ENCODE measurements around the gene SBNO2. TPM values are rescaled to one million over a fixed set of nuclear protein-coding genes. Genes with fewer than 3 reads are reported as not detected.

Gene SBNO2
- polyA plus RNA-seq, 1 of the 3 experiments (the other 2 are of a cell fraction), result 18.3 TPM

GRCh38 chr19:1138121-1138520, 35.9 kb downstream of the SBNO2 start:
- TF ChIP-seq REST (IDR thresholded peaks at IDR 0.05; ENCODE audit: low read depth, low read length) (no peak), FOXJ3 (CRISPR knock-in tag; IDR thresholded peaks at IDR 0.05) (no peak), RAD21 (IDR thresholded peaks at IDR 0.05; ENCODE audit: low read length) (no peak), GATA2 (CRISPR knock-in tag; IDR thresholded peaks at IDR 0.05) (no peak), PBX3 (IDR thresholded peaks at IDR 0.05) (no peak), MEF2A (IDR thresholded peaks at IDR 0.05; ENCODE audit: borderline replicate concordance, low read depth) (no peak), USF1 (IDR thresholded peaks at IDR 0.05; ENCODE audit: borderline replicate concordance, low read depth) (no peak), CTCF (IDR thresholded peaks at IDR 0.05) (no peak), TCF12 (IDR thresholded peaks at IDR 0.05) (no peak), USF2 (IDR thresholded peaks at IDR 0.05; ENCODE audit: borderline replicate concordance, low read depth, low read length) (no peak), EP300 (IDR thresholded peaks at IDR 0.05; ENCODE audit: borderline replicate concordance in 1 of 2, low read depth in 1 of 2, low read length in 1 of 2) (no peak), SMC3 (IDR thresholded peaks at IDR 0.05; ENCODE audit: low read depth, low read length) (no peak), POLR2AphosphoS5 (IDR thresholded peaks at IDR 0.05; ENCODE audit: low read depth, low read length) (no peak), RXRA (IDR thresholded peaks at IDR 0.05; ENCODE audit: borderline replicate concordance, low read depth) (no peak), RFX5 (IDR thresholded peaks at IDR 0.05; ENCODE audit: low read length) (no peak), JUND (IDR thresholded peaks at IDR 0.05) (no peak), CHD2 (IDR thresholded peaks at IDR 0.05; ENCODE audit: low read length, partially characterized antibody) (no peak), RCOR1 (IDR thresholded peaks at IDR 0.05; ENCODE audit: low read length) (no peak)
- peaks cover 13% of the 10 kb centered on the region for H3K79me2 ChIP-seq (ENCODE audit: insufficient read depth)

More at GRCh38 chr19:1138121-1138520, 35.9 kb downstream of the SBNO2 start:
- H2AFZ ChIP-seq (ENCODE audit: low read depth), result no peak overlapping the region
- H3K9me2 ChIP-seq, result no peaks in the 10 kb centered on the region
- POLR2A ChIA-PET, result no interaction called here
- H3K9ac ChIP-seq, result no peak overlapping the region
- H3K36me3 ChIP-seq (replicated peaks in 1 of 2; ENCODE audit: control insufficient read depth in 1 of 2, insufficient read depth in 2 of 2, low read length in 1 of 2), result peaks cover 2 to 3% of the 10 kb centered on the region in 2 experiments
- peaks cover 6% of the 10 kb centered on the region for H3F3A ChIP-seq (replicated peaks; ENCODE audit: insufficient read depth)
- WGBS (ENCODE audit: low lambda C conversion rate), result 87% methylated on average over 3 of the region's 11 CpGs
- no peaks in the 10 kb centered on the region for H3K27me3 ChIP-seq (ENCODE audit: insufficient read depth)
- H3K4me3 ChIP-seq (ENCODE audit: low read depth in 2 of 2, low read length in 1 of 2), result no peak overlapping the region
- no peaks in the 10 kb centered on the region for H3K4me1 ChIP-seq (ENCODE audit: control insufficient read depth in 1 of 2, insufficient read depth in 2 of 2, low read depth in 1 of 2, low read length in 1 of 2)
- no peaks in the 10 kb centered on the region for H3K9me3 ChIP-seq
- no peak for DNase-seq
- H3K4me2 ChIP-seq, result no peak overlapping the region
- CTCF ChIA-PET, result interaction anchor here (1.1 kb wide), 1 partner anchor 25 kb away, joined by 7 read pairs; no protein-coding TSS in a partner anchor
- H3K27ac ChIP-seq (ENCODE audit: low read depth in 2 of 2, low read length in 1 of 2), result no peak overlapping the region
- H4K20me1 ChIP-seq (ENCODE audit: insufficient read depth), result no peaks in the 10 kb centered on the region

Data from SK-N-SH (cell line).